GM23248 (cell line): ENCODE data around the gene VTI1A.

ENCODE experiments used
- EZH2 ChIP-seq: fragments of 200-600 bp; sonication (generic); IDR thresholded peaks from 2 replicates; pipeline ENCODE4 v1.6.1; 2018; ENCODE audit warnings: antibody characterized with exemption, mild to moderate bottlenecking; ENCODE audit not compliant: insufficient read depth, poor library complexity, severe bottlenecking
- EZH2phosphoT487 ChIP-seq: fragments of 200-600 bp; sonication (generic); IDR thresholded peaks from 2 replicates; pipeline ENCODE4 v1.6.1; 2018; ENCODE audit warnings: antibody characterized with exemption, moderate library complexity, mild to moderate bottlenecking, low read depth; ENCODE audit not compliant: insufficient read depth

- no peak for TF ChIP-seq EZH2
- no peak for TF ChIP-seq EZH2phosphoT487
Observed at GRCh38 chr10:112698133-112698817, 251.3 kb downstream of the VTI1A start.
